ENCODE results near the gene ENO3. TPM values are rescaled to one million over a fixed set of nuclear protein-coding genes. Genes with fewer than 3 reads are reported as not detected.

Gene ENO3
- total and polyA plus RNA-seq, 2 experiments from 2014 or later: 12.1 to 19.6 TPM

DNA sequence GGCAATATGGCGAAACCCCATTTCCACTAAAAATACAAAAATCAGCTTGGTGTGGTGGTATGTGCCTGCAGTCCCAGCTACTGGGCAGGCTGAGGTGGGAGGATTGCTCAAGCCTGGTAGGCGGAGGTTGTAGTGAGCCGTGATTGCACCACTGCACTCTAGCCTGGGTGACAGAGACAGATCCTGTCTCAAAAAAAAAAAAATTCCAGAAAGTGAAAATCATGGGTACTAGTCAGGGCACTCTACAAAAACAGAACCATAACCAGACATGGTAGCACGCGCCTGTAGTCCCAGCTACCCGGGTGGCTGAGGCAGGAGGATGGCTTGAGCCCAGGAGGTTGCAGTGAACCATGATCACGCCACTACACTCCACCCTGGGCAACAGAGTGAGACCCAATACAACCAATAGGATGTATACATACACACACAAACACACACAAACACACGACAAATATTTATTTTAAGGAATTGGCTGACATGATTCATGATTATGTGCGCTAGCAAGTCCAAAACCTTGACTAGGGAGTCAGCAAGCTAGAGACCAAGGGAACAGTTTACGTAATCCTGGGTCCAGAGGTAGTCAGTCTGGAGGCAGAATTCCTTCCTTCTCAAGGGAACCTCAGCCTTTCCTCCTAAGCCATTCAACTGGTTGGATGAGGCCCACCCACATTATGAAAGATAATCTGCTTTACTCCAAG, 30.4 kb upstream of the ENO3 start:
- Histone ChIP-seq H3K4me3 (no peak overlapping the region), H3K4me1 (ENCODE audit: insufficient read depth) (0 out of 2 replicates have a peak, but pooled peaks cover 6% of the 10 kb centered on the region), H4K20me1 (replicated peaks; ENCODE audit: insufficient read depth) (no peaks in the 10 kb centered on the region), H2AFZ (no peak overlapping the region), H3K9me2 (ENCODE audit: insufficient read depth) (no peaks in the 10 kb centered on the region), H3F3A (replicated peaks; ENCODE audit: low read depth) (peaks cover 2% of the 10 kb centered on the region; the same call in 1 of the 2 replicates), H3K36me3 (ENCODE audit: insufficient read depth) (no peaks in the 10 kb centered on the region), H3K4me2 (no peak overlapping the region), H3K27me3 (ENCODE audit: insufficient read depth) (no peaks in the 10 kb centered on the region), H3K79me2 (replicated peaks; ENCODE audit: insufficient read depth) (no peaks in the 10 kb centered on the region), H3K27ac (ENCODE audit: low read depth) (no peak overlapping the region)
- Mint-ChIP-seq H3K9me3 (no peaks in the 10 kb centered on the region), H3K27me3 (ENCODE audit: insufficient read depth, low read depth, poor library complexity) (peaks cover 7% of the 10 kb centered on the region), H3K27ac (no peak overlapping the region), H3K4me1 (peaks cover 9% of the 10 kb centered on the region), H3K4me3 (no peak overlapping the region), H3K36me3 (ENCODE audit: low read depth) (no peaks in the 10 kb centered on the region)
- TF ChIP-seq ZNF331 (CRISPR knock-in tag; IDR thresholded peaks at IDR 0.05; ENCODE audit: low read depth) (no peak), ZNF114 (CRISPR knock-in tag; IDR thresholded peaks at IDR 0.05) (no peak), EZH2phosphoT487 (IDR thresholded peaks at IDR 0.05; ENCODE audit: unreplicated experiment) (no peak), STAT1 (IDR thresholded peaks at IDR 0.05; ENCODE audit: unreplicated experiment) (no peak), EZH2 (IDR thresholded peaks at IDR 0.05; ENCODE audit: low read depth, unreplicated experiment) (no peak), POLR2AphosphoS5 (IDR thresholded peaks at IDR 0.05; ENCODE audit: low read depth) (no peak), NANOG (IDR thresholded peaks at IDR 0.05; ENCODE audit: borderline replicate concordance) (no peak), CREB1 (CRISPR knock-in tag; IDR thresholded peaks at IDR 0.05; ENCODE audit: low read depth) (no peak), JUNB (IDR thresholded peaks at IDR 0.05; ENCODE audit: unreplicated experiment) (no peak)
- TF ChIP-seq, protein P1, sequence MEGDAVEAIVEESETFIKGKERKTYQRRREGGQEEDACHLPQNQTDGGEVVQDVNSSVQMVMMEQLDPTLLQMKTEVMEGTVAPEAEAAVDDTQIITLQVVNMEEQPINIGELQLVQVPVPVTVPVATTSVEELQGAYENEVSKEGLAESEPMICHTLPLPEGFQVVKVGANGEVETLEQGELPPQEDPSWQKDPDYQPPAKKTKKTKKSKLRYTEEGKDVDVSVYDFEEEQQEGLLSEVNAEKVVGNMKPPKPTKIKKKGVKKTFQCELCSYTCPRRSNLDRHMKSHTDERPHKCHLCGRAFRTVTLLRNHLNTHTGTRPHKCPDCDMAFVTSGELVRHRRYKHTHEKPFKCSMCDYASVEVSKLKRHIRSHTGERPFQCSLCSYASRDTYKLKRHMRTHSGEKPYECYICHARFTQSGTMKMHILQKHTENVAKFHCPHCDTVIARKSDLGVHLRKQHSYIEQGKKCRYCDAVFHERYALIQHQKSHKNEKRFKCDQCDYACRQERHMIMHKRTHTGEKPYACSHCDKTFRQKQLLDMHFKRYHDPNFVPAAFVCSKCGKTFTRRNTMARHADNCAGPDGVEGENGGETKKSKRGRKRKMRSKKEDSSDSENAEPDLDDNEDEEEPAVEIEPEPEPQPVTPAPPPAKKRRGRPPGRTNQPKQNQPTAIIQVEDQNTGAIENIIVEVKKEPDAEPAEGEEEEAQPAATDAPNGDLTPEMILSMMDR (conservative IDR thresholded peaks at IDR 0.05; ENCODE audit: low read depth in 2 of 2): no peak
- TF ChIP-seq, protein P2, sequence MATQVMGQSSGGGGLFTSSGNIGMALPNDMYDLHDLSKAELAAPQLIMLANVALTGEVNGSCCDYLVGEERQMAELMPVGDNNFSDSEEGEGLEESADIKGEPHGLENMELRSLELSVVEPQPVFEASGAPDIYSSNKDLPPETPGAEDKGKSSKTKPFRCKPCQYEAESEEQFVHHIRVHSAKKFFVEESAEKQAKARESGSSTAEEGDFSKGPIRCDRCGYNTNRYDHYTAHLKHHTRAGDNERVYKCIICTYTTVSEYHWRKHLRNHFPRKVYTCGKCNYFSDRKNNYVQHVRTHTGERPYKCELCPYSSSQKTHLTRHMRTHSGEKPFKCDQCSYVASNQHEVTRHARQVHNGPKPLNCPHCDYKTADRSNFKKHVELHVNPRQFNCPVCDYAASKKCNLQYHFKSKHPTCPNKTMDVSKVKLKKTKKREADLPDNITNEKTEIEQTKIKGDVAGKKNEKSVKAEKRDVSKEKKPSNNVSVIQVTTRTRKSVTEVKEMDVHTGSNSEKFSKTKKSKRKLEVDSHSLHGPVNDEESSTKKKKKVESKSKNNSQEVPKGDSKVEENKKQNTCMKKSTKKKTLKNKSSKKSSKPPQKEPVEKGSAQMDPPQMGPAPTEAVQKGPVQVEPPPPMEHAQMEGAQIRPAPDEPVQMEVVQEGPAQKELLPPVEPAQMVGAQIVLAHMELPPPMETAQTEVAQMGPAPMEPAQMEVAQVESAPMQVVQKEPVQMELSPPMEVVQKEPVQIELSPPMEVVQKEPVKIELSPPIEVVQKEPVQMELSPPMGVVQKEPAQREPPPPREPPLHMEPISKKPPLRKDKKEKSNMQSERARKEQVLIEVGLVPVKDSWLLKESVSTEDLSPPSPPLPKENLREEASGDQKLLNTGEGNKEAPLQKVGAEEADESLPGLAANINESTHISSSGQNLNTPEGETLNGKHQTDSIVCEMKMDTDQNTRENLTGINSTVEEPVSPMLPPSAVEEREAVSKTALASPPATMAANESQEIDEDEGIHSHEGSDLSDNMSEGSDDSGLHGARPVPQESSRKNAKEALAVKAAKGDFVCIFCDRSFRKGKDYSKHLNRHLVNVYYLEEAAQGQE (IDR thresholded peaks at IDR 0.05; ENCODE audit: unreplicated experiment): no peak
- TF ChIP-seq, protein P3, sequence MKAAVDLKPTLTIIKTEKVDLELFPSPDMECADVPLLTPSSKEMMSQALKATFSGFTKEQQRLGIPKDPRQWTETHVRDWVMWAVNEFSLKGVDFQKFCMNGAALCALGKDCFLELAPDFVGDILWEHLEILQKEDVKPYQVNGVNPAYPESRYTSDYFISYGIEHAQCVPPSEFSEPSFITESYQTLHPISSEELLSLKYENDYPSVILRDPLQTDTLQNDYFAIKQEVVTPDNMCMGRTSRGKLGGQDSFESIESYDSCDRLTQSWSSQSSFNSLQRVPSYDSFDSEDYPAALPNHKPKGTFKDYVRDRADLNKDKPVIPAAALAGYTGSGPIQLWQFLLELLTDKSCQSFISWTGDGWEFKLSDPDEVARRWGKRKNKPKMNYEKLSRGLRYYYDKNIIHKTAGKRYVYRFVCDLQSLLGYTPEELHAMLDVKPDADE (IDR thresholded peaks at IDR 0.05): no peak
- TF ChIP-seq, protein P4, sequence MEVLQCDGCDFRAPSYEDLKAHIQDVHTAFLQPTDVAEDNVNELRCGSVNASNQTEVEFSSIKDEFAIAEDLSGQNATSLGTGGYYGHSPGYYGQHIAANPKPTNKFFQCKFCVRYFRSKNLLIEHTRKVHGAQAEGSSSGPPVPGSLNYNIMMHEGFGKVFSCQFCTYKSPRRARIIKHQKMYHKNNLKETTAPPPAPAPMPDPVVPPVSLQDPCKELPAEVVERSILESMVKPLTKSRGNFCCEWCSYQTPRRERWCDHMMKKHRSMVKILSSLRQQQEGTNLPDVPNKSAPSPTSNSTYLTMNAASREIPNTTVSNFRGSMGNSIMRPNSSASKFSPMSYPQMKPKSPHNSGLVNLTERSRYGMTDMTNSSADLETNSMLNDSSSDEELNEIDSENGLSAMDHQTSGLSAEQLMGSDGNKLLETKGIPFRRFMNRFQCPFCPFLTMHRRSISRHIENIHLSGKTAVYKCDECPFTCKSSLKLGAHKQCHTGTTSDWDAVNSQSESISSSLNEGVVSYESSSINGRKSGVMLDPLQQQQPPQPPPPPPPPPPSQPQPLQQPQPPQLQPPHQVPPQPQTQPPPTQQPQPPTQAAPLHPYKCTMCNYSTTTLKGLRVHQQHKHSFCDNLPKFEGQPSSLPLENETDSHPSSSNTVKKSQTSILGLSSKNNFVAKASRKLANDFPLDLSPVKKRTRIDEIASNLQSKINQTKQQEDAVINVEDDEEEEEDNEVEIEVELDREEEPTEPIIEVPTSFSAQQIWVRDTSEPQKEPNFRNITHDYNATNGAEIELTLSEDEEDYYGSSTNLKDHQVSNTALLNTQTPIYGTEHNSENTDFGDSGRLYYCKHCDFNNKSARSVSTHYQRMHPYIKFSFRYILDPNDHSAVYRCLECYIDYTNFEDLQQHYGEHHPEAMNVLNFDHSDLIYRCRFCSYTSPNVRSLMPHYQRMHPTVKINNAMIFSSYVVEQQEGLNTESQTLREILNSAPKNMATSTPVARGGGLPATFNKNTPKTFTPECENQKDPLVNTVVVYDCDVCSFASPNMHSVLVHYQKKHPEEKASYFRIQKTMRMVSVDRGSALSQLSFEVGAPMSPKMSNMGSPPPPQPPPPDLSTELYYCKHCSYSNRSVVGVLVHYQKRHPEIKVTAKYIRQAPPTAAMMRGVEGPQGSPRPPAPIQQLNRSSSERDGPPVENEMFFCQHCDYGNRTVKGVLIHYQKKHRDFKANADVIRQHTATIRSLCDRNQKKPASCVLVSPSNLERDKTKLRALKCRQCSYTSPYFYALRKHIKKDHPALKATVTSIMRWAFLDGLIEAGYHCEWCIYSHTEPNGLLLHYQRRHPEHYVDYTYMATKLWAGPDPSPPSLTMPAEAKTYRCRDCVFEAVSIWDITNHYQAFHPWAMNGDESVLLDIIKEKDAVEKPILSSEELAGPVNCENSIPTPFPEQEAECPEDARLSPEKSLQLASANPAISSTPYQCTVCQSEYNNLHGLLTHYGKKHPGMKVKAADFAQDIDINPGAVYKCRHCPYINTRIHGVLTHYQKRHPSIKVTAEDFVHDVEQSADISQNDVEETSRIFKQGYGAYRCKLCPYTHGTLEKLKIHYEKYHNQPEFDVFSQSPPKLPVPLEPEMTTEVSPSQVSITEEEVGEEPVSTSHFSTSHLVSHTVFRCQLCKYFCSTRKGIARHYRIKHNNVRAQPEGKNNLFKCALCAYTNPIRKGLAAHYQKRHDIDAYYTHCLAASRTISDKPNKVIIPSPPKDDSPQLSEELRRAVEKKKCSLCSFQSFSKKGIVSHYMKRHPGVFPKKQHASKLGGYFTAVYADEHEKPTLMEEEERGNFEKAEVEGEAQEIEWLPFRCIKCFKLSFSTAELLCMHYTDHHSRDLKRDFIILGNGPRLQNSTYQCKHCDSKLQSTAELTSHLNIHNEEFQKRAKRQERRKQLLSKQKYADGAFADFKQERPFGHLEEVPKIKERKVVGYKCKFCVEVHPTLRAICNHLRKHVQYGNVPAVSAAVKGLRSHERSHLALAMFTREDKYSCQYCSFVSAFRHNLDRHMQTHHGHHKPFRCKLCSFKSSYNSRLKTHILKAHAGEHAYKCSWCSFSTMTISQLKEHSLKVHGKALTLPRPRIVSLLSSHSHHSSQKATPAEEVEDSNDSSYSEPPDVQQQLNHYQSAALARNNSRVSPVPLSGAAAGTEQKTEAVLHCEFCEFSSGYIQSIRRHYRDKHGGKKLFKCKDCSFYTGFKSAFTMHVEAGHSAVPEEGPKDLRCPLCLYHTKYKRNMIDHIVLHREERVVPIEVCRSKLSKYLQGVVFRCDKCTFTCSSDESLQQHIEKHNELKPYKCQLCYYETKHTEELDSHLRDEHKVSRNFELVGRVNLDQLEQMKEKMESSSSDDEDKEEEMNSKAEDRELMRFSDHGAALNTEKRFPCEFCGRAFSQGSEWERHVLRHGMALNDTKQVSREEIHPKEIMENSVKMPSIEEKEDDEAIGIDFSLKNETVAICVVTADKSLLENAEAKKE (CRISPR knock-in tag; IDR thresholded peaks at IDR 0.05): no peak
- DNase-seq (ENCODE audit: low spot score): no peak
- ATAC-seq: peak; percentile 23; the same call in 1 of the 3 replicates
